Glomerular endothelial cell (primary cell): Measurements from ENCODE around the gene KRTAP10-10. TPM values are rescaled to one million over a fixed set of nuclear protein-coding genes. Genes with fewer than 3 reads are reported as not detected.
"Not testable (repeated sequence)": the region's sequence is repeated elsewhere in the genome, so short reads cannot be mapped to it uniquely, and the experiment has no call there.

Experiments used
- DNase-seq: peaks from one replicate; pipeline ENCODE4 v3.0.0-alpha.2; 2011; ENCODE audit warnings: low read depth, low spot score; ENCODE audit errors: extremely low read depth
- total RNA-seq: library from RNA; depleted of rRNA; stranded (reverse); fragments of >200 nt; gene quantifications from 2 replicates; pipeline ENCODE4 v1.2.3, GENCODE V29; 2015

The KRTAP10-10 gene
- total RNA-seq, 1 donor from 2014 or later, result not detected

DNA sequence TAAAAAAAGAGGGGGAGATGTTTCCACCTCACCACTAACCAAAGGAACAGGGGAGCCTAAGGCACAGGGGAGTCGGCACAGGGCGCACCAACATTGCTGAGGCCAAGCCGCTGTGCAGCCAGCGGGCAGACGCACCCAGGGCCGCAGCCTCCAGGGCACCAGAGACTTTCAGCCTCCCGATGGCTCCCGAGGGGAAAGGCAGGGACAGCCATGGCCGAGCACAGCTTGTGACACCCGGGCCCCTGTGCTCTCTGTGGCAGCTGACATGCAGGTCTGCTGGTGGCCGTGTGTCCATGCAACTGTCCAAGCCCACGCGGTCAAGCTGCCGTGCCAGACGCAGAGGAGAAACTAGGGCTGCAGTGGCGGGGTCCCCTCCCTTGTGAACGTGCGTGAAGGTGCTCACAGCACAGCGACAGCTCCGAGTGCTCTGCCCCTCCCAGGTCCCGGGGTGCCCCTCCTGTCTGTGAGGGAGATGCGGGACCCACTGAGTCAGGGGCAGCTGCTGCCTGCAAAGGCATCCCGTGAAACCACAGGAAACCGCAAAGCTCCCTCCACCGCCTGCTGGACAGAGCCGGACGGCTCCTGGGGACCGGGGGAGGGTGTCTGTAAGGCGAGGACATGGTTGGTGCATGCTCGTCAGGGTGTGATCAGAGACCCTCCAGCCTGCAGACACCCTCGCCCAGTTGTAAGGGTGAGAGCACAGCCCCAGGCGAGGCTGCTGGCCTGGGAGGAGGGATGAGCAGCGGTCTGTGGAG, 11.6 kb downstream of the KRTAP10-10 start:
- no peak for DNase-seq

DNA sequence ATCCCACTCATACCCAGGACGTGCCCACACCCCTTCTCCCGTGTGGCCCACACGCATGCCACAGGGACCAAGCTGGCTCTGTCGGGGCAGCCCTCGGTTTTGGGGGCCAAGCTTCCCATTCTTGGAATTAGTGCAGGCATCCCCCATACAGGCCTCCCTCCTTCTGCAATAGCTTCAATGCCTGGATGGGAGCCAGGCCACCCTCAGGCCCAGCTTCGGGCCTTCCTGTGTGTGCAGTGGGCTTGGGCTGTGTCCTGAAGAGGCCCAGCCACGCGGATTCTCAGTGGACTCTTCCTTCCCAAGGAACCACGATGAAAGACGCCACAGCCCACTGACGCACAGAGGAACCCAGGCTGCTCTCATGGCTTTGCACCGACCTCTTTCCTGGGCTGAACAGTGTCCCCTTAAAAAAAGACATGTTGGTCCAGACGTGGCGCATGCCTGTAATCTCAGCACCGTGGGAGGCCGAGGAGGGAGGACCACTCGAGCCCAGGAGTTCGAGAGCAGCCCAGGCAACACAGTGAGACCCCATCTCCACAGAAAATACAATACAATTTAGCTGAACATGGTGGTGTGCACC, 12.5 kb downstream of the KRTAP10-10 start:
- DNase-seq, result no peak

DNA sequence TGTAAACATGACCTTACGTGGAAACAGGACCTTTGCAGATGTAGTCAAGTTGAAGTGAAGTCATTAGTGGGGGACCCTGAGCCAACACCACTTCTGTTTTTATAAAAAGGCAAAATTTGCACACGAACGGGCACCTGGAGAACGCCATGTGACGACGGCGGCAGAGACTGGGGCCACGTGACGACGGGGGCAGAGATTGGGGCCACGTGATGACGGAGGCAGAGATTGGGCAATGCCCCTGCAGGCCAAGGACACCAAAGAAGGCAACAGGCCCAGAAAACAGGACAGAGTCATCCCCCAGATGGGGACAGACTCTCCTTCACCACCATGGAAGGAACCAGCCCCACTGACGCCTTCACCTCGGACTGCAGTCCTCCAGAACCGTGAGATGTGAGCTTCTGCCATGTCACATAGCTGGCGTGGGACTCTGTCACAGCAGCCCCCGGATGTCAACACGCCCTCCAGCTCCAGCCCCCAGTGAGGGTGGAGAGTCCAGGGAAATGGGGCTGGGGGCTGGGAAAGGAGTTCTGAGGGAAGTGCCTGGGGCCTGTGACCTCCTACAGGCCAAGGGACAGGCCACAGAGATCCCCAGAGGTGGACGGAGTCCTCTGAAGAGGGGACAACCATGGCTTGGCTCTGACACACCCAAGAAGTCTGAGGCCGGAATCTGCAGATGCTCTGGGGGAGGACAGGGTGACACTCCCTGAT, 13.3 kb downstream of the KRTAP10-10 start:
- DNase-seq, result no peak

DNA sequence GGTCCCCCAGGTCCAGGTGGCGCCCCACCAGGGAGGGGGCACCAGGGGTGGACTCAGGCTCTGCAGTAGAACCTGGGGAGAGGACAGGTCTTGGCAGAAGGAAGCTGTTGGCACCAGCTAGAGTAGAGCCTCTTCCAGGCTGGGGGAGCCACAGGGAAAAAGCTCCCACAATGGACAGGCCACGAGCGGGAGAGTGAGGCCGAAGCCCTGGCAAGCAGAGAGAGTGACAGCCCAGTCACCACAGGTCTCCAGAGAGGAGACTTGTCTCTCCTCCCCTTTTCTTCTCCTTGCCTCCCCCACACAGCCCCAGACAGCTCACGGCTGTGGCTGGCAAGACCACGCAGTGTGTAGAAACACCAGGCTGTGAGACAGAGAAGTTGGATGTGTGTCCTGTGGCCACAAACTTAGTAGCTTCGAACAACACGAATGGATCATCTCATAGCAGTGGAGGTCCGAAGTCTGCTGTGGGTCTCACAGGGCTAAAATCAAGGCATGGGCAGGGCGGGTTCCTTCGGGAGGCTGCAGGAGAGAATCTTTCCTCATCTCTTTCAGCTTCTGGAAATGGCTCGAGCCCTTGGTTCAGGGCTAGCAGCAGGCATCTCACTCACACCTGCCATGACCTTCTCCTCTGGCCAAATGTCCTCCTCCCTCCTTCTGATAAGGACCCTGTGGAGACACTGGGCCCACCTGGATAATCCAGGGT, 14.0 kb downstream of the KRTAP10-10 start:
- DNase-seq, result no peak

DNA sequence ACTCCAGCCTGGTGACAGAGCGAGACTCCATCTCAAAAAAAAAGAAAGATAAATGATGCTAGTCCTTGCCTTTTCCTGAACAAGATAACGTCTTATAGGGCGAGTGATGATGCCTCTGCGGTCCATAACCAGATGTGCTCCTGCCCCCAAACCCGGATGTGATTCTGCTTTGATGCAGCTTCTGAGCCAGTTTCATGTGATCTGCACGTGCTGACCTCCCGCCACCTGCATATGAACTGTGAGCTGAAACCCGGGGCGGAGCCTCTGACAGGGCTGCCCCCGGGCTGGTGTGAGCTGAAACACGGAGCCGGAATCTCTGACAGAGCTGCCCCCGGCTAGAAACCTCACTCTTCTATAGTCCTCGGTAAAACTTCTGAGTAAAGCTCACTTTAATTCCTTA, 16.0 kb downstream of the KRTAP10-10 start:
- no peak for DNase-seq

DNA sequence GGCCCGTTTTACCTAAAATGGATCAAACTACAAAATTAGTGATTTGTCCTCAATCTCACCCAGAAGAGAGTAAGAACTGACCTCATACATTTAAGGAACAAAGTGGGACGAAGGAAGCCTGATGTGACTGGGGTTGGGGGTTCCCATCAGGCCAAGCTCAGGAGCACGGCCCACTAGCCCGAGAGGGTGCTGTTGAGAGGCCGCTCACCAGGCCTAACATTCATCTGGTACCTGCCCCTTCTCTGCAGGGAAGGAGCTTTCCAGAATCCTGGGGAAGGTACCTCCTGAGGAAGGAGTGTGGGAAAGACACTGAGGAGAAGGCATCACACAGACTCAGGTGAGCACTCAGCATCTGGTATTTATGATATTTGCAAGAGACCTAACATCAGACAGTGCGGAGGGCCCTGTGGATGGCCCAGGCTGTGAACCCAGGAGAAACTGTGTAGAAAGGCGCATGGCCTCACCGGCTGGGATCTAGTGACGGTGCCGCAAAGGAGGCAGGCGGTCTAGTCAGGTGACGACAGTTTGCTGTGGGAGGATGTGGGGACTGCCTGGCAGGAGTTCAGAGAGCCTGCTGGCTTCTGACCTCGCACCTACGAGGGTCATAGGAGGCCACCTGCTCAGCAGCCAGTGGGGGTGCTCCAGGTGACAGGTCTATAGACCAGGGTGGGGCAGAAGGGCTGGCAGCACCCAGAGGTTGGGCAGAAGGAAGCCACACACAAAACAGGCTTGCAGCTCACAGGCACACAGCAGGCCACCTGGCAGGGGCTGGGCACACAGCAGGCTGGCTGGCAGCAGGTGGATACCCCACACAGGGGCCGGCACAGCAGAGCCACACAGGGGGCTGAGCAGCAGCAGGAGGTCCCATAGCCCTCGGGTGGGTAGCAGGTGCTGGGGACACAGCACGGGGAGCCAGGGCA, 16.8 kb downstream of the KRTAP10-10 start:
- DNase-seq, result no peak

DNA sequence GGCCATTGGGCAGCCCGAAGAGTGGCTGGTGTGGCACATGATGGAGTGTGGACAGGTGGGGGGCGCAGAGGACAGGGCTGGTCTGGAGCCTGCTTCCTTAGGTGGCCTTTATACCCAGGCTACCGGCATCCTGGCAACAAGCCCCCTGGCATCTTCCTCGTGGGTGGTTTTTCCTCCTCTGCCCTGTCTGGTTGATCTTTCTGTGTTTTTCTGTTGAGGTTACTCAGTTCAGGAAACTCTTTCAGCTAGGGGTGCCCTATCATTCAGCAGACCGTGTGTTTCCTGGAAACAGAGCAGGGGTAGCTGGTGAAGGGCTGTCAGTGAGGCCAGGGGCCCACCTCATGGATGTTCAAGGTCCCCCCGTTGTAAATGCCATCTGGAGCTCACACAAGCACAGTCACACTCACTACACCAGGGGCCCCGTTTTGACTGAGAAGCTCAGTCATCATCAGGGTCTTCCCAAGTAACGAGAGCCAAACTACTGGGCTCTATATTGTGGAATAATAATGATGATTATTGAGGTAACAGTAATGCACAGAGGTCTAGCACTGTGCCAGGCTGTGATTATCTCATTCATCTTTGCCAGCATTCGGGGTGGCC, 17.5 kb downstream of the KRTAP10-10 start, which contains the start of gene KRTAP12-4:
Gene KRTAP12-4 (minus strand): TSS at position 84 of the 600 bp plus-strand sequence. CDS start 45 bp downstream, at position 39.
- no peak for DNase-seq

DNA sequence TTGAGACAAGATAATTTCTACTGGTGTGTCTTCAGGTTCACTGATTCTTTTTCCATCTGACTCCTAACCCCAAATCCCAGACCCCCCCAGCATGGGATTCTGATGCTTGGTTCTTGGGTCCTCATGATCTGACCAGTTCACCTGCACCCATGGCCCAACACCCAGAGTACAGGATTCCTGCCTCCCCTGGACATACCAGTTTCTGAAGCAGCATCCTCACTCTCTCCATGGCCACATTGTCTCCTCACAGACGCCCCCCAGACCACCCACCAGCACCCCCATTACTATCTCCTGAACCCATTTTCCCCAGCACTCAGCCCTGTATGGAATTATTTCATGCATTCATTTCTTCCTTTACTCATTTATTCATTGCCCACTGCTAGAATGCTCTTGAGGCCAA, 19.7 kb downstream of the KRTAP10-10 start:
- DNase-seq, result no peak

DNA sequence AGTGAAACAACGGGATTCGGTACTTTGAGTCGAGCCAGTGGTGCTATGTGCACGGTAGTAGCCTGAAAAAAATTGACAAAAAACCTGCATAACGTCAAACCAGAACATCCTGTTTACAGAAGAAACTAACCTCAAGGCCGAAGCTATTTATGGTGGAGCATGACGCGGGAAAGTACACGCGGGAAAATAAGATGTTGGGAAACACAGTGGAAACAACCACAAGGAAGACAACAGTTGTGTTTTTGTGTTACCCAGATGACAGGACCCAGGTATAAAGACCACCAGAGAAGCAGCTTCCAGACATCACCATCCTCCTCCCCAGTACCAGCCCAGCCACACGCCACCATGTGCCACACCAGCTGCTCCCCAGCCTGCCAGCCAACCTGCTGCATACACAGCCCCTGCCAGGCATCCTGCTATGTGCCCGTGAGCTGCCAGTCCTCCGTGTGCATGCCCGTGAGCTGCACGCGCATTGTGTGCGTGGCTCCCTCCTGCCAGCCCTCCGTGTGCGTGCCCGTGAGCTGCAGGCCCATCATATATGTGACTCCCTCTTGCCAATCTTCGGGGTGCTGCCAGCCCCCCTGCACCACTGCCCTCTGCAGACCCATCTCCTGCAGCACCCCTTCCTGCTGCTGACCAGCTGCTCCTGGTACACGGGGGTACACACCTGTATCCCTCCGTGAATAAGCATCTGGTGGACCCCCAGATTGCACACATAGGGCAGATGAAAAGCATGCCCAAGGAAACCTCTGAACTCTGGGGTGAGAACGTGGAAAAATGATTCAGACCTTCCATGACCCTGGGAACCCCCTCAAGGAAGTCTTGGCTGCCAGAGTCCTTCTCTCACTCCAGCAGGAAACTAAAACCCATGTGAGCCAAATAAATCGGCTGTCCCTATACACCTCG, 20.7 kb downstream of the KRTAP10-10 start, which contains the start of gene KRTAP12-3:
Gene KRTAP12-3 (plus strand): TSS at position 298 of the 906 bp plus-strand sequence. CDS start 48 bp downstream, at position 346.
- DNase-seq, result no peak

DNA sequence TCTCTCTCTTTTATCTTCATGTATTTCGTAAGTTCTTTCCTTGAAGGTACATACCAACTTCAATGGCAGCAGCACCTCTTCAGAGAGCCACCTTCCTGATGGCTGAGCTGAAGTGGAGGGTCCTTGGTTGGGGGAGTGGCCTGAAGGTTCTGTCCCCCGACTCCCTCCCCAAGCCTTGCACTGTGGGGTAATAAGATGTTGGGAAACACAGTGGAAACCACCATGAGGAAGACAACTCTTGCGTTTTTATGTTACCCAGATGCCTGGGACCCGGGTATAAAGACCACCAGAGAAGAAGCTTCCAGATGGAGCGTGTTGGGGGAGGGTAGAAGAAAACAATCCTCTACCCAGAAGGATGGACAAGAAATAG, 21.4 kb downstream of the KRTAP10-10 start:
- DNase-seq, result no peak

DNA sequence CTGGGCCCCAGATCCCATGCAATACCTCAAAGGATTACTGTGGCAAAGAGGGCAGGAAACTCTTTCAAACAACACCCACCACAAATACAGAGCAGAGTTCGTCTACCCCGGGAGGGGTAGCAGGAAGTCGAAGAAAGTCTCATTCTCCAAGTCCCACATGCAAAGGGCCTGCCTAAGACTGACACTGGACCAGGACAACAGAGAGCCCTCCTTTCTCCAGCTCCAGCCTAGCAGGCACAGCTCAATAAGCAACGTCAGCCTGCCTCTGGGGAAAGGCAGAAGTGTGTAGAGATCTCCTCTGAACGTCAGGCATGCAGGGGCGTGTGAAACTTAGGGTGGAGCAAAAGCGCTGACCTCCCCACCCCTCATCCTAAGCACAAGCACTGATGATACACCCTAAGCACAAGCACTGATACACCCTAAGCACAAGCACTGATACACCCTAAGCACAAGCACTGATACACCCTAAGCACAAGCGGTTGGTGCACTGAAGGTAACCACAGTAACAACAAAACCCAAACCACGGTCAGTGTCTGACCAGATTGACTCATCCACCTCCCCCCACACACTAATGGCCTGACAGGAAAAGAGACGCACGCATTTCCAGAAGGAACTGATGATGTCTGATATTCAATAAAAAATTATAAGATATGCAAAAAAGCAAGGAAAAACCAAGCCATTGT, 21.9 kb downstream of the KRTAP10-10 start:
- no peak for DNase-seq

DNA sequence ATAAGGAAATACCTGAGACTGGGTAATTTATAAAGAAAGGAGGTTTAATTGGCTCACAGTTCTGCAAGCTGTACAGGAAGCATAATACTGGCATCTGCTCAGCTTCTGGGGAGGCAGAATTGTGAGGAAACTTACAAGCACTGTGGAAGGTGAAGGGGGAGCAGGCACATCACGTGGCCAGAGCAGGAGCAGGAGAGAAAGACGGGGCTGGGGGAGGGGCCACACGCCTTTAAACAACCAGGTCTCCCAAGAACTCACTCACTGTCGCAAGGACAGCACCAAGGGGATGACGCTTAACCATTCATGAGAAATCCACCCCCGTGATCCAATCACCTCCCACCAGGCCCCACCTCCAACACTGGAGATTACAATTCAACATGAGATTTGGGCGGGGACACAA, 24.4 kb downstream of the KRTAP10-10 start:
- DNase-seq, result not testable (repeated sequence)

DNA sequence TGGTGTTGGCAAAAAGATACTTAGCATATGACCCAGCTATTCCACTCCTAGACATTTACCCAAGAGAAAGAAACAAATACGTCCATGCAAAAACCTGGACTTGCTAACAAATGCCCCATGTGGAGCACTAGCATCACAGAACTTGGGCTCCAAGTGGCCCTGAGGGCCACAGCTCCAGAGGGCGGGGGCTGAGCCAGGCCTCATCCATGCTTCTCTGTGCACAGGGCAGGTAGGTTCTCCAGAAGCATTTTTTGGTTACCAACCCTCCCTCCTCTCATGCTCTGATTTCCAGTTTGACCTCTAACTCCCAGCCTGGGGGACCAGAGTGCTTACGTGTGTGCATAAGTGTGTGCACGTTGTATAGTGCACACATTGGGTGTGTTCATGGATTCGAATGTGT, 27.5 kb downstream of the KRTAP10-10 start:
- DNase-seq, result no peak

DNA sequence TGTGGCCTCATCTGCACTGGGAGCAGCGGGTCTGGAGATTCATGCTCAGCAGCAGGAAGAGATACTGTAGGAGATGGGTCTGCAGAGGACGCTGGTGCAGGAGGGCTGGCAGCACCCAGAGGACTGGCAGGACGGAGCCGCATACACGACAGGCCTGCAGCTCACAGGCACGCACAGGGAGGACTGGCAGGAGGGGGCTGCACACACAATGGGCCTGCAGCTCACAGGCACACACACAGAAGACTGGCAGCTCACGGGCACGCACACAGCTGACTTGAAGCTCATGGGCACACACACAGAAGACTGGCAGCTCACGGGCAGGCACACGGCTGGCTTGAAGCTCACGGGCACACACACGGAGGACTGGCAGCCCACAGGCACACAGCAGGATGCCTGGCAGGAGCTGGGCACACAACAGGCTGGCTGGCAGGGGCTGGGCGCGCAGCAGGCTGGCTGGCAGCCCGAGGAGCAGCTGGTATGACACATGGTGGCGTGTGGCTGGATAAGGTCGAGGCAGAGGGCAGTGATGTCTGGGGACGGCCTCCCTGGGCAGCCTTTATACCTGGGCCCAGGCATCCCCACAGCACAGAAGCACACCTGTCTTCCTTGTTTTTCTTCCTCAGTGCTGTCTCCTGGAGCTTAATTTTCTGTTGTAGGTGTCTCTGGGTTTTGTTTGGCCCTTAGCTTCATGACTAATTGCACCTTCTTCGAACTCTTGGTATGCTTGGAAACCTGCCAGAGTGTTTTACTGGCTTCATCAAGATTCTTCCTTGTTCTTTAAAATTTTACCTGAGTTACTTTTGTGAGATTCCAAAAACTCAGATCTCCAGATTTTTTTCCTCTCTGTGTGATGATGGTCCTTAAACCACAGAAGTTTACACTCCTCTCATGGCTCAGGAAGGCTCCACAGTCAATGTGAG, 29.5 kb downstream of the KRTAP10-10 start, which contains the start of gene KRTAP12-2:
Gene KRTAP12-2 (minus strand): TSS at position 527 of the 920 bp plus-strand sequence. CDS start 41 bp downstream, at position 486.
- no peak for DNase-seq

DNA sequence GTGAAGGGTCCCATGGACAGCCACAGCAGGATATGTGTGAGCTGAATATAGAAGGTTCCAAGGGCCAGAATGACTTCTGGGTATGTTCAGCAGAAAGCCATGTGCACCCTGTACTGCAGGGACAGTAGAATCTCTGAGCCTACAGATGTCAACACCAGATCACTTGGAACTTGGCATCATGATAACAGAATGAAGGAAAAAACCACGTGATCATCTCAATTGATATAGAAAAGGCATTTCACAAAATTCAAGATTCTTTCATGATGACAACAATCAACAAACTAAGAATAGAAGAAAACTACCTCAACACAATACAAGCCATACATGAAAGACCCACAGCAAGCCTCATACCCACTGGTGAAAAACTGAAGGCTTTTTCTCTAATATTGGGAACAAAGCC, 30.5 kb downstream of the KRTAP10-10 start:
- DNase-seq, result no peak

DNA sequence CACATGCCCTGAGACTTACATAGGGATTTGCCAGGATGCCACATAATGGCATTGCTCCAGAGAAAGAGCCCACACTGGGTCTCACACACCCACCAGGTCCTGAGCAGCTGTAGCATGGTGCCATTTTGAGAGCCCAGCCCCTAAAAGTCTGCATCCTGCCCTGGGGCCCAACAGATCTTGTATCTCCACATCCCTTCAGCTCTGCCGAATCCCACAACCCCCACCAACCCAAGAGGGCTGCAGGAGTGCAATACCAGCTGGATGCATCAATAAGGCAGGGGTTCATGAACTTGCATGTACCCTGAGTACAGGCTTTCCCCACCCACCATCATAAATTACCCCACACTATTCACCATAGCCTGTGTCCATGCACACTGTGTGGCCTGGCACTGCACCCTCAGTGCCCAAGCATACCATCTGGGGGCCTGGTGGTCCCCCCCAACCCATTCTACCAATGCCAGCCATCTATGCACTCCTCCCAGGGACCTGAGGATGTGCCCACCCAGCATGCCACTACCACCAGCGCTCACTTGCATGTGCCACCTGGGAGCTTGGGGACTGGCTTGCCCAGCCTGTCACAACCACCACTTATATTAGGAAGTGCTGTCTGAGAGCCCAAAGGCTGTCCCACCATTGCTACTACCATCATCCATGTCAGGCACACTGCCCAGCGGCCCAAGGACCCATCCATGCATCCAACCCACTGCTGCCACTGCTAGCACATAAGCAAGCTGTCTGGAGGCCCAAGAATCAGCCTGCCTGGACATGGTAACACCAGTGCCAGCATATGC, 33.7 kb downstream of the KRTAP10-10 start:
- no peak for DNase-seq
